HCT116 (cell line): ENCODE measurements around the gene KRT83. TPM values are rescaled to one million over a fixed set of nuclear protein-coding genes. Genes with fewer than 3 reads are reported as not detected.

Source experiments
- ATAC-seq: fragments of 200-7000 bp; cut with Tn5 transposase; 2 replicates; pipeline ENCODE4 v1.9.1; 2020; ENCODE audit warnings: mild to moderate bottlenecking, moderate library complexity
- BruUV-seq: library from RNA; stranded (reverse); fragments of 400-500 nt; replicated peaks from 2 replicates; lab custom pipeline; 2021; lab: Mats Ljungman, UMichigan
- CTCF ChIA-PET: fragments of 300-600 bp; sonication (Branson Sonifier 250); formaldehyde crosslinking; loops from one replicate; lab custom pipeline; 2021; ENCODE audit warnings: antibody characterized with exemption; lab: Charles Lee
- POLR2A ChIA-PET: fragments of 300-600, 350-600 bp; sonication (Branson Sonifier 250); formaldehyde crosslinking; loops from one replicate; lab custom pipeline; 2021; ENCODE audit warnings: antibody characterized with exemption; lab: Charles Lee
- RAD21 ChIA-PET, 2 experiments: fragments of 300-600 bp; sonication (Branson Sonifier 250); formaldehyde crosslinking; loops; one replicate each; lab custom pipeline; 2023; ENCODE audit warnings: low total read pairs in 2 of 2; ENCODE audit not compliant: uncharacterized antibody in 2 of 2, unreplicated experiment in 2 of 2, low non-redundant PET in 1 of 2; lab: Charles Lee
- DNase-seq: peaks from one replicate; pipeline ENCODE4 v3.0.0-alpha.2; 2010; ENCODE audit warnings: low read depth, low spot score
- H2AFZ ChIP-seq: fragments of 200-600 bp; shearing (Covaris generic), sonication (generic); 2 replicates; pipeline ENCODE4 v1.6.1; 2017; ENCODE audit warnings: low read depth, mixed run types, mixed read lengths, antibody characterized with exemption, low read length; ENCODE audit not compliant: poor library complexity, severe bottlenecking
- H3K27ac ChIP-seq: 2 replicates; pipeline ENCODE4 v1.5.1; 2012; ENCODE audit warnings: low read depth, low read length
- H3K27me3 ChIP-seq: fragments of 200-600 bp; sonication (generic); 2 replicates; pipeline ENCODE4 v1.6.1; 2016; ENCODE audit warnings: mixed run types, low read length, mixed read lengths; ENCODE audit not compliant: insufficient read depth
- H3K36me3 ChIP-seq, 2 experiments: fragments of 200-500 bp in 1 of 2; fragments of 200-600 bp in 1 of 2; sonication (Bioruptor generic) in 1 of 2; sonication (generic) in 1 of 2; 2 replicates each; pipeline versions ENCODE4 v1.5.1 to v1.6.1; 2014 to 2016; ENCODE audit warnings: low read length in 2 of 2, inconsistent platforms in 1 of 2, mixed read lengths in 1 of 2, mixed run types in 1 of 2; ENCODE audit not compliant: insufficient read depth in 2 of 2, control insufficient read depth in 1 of 2
- H3K4me1 ChIP-seq, 2 experiments: fragments of 200-600 bp in 1 of 2; sonication (generic) in 1 of 2; 2 replicates each; pipeline versions ENCODE4 v1.5.1 to v1.6.1; 2012 to 2017; ENCODE audit warnings: low read length in 2 of 2, inconsistent platforms in 1 of 2, mild to moderate bottlenecking in 1 of 2, mixed read lengths in 1 of 2, mixed run types in 1 of 2, moderate library complexity in 1 of 2; ENCODE audit not compliant: insufficient read depth in 2 of 2, control insufficient read depth in 1 of 2
- H3K4me2 ChIP-seq: fragments of 200-600 bp; sonication (generic); 2 replicates; pipeline ENCODE4 v1.6.1; 2017; ENCODE audit warnings: mixed run types, low read length, mixed read lengths
- H3K4me3 ChIP-seq, 2 experiments: fragments of 200-600 bp in 1 of 2; sonication (generic) in 1 of 2; replicated peaks in 1 of 2; 2 replicates each; pipeline ENCODE4 v1.5.1; 2011 to 2016; ENCODE audit warnings: low read length in 2 of 2, control low read depth in 1 of 2, low read depth in 1 of 2, mild to moderate bottlenecking in 1 of 2, mixed read lengths in 1 of 2, mixed run types in 1 of 2
- H3K79me2 ChIP-seq: fragments of 200-600 bp; sonication (generic); 2 replicates; pipeline ENCODE4 v1.6.1; 2017; ENCODE audit warnings: mild to moderate bottlenecking, mixed run types, low read length, moderate library complexity, mixed read lengths; ENCODE audit not compliant: insufficient read depth
- H3K9ac ChIP-seq: fragments of 200-600 bp; sonication (generic); 2 replicates; pipeline ENCODE4 v1.6.1; 2016; ENCODE audit warnings: low read length, mixed read lengths
- H3K9me2 ChIP-seq: fragments of 200-600 bp; sonication (generic), shearing (Covaris generic); 2 replicates; pipeline ENCODE4 v1.6.1; 2017; ENCODE audit warnings: mixed run types, mild to moderate bottlenecking, moderate library complexity; ENCODE audit not compliant: insufficient read depth
- H3K9me3 ChIP-seq, 2 experiments: fragments of 200-500 bp in 1 of 2; fragments of 200-600 bp in 1 of 2; sonication (Bioruptor generic) in 1 of 2; sonication (generic) in 1 of 2; 2 replicates each; pipeline ENCODE4 v1.6.1; 2014 to 2017; ENCODE audit warnings: low read length in 2 of 2, mixed read lengths in 2 of 2, inconsistent platforms in 1 of 2, low read depth in 1 of 2, mild to moderate bottlenecking in 1 of 2, mixed run types in 1 of 2, moderate library complexity in 1 of 2; ENCODE audit not compliant: control insufficient read depth in 1 of 2, insufficient read depth in 1 of 2
- H4K20me1 ChIP-seq: fragments of 200-600 bp; sonication (generic), shearing (Covaris generic); 2 replicates; pipeline ENCODE4 v1.6.1; 2017; ENCODE audit warnings: mixed run types, mild to moderate bottlenecking, moderate library complexity; ENCODE audit not compliant: insufficient read depth
- CBX3 ChIP-seq: IDR thresholded peaks from 2 replicates; pipeline ENCODE4 v1.6.1; 2012; ENCODE audit warnings: low read depth
- CEBPB ChIP-seq: IDR thresholded peaks from 2 replicates; pipeline ENCODE4 v1.6.1; 2012; ENCODE audit warnings: low read depth
- EGR1 ChIP-seq: IDR thresholded peaks from 2 replicates; pipeline ENCODE4 v1.6.1; 2012; ENCODE audit warnings: low read depth
- EZH2 ChIP-seq: fragments of 200-600 bp; sonication (generic); IDR thresholded peaks from 2 replicates; pipeline ENCODE4 v1.6.1; 2017; ENCODE audit warnings: antibody characterized with exemption, mixed run types
- EZH2phosphoT487 ChIP-seq: fragments of 200-600 bp; IDR thresholded peaks from 2 replicates; pipeline ENCODE4 v1.6.1; 2018; ENCODE audit warnings: antibody characterized with exemption, borderline replicate concordance
- FOSL1 ChIP-seq: IDR thresholded peaks from 2 replicates; pipeline ENCODE4 v1.6.1; 2012; ENCODE audit warnings: low read depth
- JUND ChIP-seq: IDR thresholded peaks from 2 replicates; pipeline ENCODE4 v1.6.1; 2012
- POLR2A ChIP-seq: IDR thresholded peaks from 2 replicates; pipeline ENCODE4 v1.7.0; 2011; ENCODE audit warnings: borderline replicate concordance; ENCODE audit not compliant: insufficient read depth, insufficient read length; ENCODE audit errors: extremely low read depth
- POLR2AphosphoS5 ChIP-seq: IDR thresholded peaks from 2 replicates; pipeline ENCODE4 v1.6.1; 2011; ENCODE audit warnings: mild to moderate bottlenecking, low read depth, low read length, moderate library complexity
- RAD21 ChIP-seq: IDR thresholded peaks from 2 replicates; pipeline ENCODE4 v1.6.1; 2012; ENCODE audit warnings: low read depth, mild to moderate bottlenecking
- SIN3A ChIP-seq: IDR thresholded peaks from 2 replicates; pipeline ENCODE4 v1.6.1; 2012; ENCODE audit warnings: low read depth
- SP1 ChIP-seq: IDR thresholded peaks from 2 replicates; pipeline ENCODE4 v1.6.1; 2012; ENCODE audit warnings: low read depth
- SRF ChIP-seq: IDR thresholded peaks from 2 replicates; pipeline ENCODE4 v1.6.1; 2012; ENCODE audit warnings: low read depth
- TCF7L2 ChIP-seq: IDR thresholded peaks from 2 replicates; pipeline ENCODE4 v1.7.0; 2011; ENCODE audit warnings: borderline replicate concordance, inconsistent platforms; ENCODE audit not compliant: insufficient read depth, insufficient read length; ENCODE audit errors: extremely low read depth
- YY1 ChIP-seq: IDR thresholded peaks from 2 replicates; pipeline ENCODE4 v1.6.1; 2011; ENCODE audit warnings: low read length, low read depth, moderate library complexity, mild to moderate bottlenecking; ENCODE audit not compliant: insufficient replicate concordance; ENCODE audit errors: extremely low read depth
- ZNF274 ChIP-seq: fragments of 200-500 bp; sonication (Bioruptor generic); IDR thresholded peaks from 2 replicates; pipeline ENCODE4 v1.6.1; 2014; ENCODE audit warnings: mild to moderate bottlenecking, low read depth, low read length, inconsistent platforms
- intact Hi-C: fragments of 100-400 bp; cut with micrococcal nuclease; formaldehyde crosslinking; loops from 2 replicates; pipeline ENCODE4 v1.10.0; 2022
- total RNA-seq: library from RNA; stranded (reverse); gene quantifications from one replicate; pipeline ENCODE4 v1.2.1, GENCODE V29; 2021; ENCODE audit not compliant: unreplicated experiment
- TF ChIP-seq, protein P1 (sequence below): IDR thresholded peaks from 2 replicates; pipeline ENCODE4 v1.6.1; 2012
- TF ChIP-seq, protein P2 (sequence below): IDR thresholded peaks from 2 replicates; pipeline ENCODE4 v1.6.1; 2011; ENCODE audit warnings: mild to moderate bottlenecking, low read length, moderate library complexity; ENCODE audit not compliant: insufficient replicate concordance; ENCODE audit errors: extremely low read depth
- TF ChIP-seq, protein P3 (sequence below), 3 experiments: fragments of 200-600 bp in 1 of 3; sonication (generic) in 1 of 3; IDR thresholded peaks in 2 of 3; conservative IDR thresholded peaks in 1 of 3; 2 replicates each; pipeline ENCODE4 v1.5.1; 2012 to 2017; ENCODE audit warnings: low read depth in 2 of 3, low read length in 2 of 3, antibody characterized with exemption in 1 of 3, borderline replicate concordance in 1 of 3, control low read depth in 1 of 3, mild to moderate bottlenecking in 1 of 3, mixed read lengths in 1 of 3, mixed run types in 1 of 3, moderate library complexity in 1 of 3; ENCODE audit not compliant: insufficient read depth in 1 of 3
- TF ChIP-seq, protein P4 (sequence below): IDR thresholded peaks from 2 replicates; pipeline ENCODE4 v1.6.1; 2012; ENCODE audit warnings: low read depth

KRT83 gene
- total RNA-seq, 1 experiment from 2014 or later: not detected

DNA sequence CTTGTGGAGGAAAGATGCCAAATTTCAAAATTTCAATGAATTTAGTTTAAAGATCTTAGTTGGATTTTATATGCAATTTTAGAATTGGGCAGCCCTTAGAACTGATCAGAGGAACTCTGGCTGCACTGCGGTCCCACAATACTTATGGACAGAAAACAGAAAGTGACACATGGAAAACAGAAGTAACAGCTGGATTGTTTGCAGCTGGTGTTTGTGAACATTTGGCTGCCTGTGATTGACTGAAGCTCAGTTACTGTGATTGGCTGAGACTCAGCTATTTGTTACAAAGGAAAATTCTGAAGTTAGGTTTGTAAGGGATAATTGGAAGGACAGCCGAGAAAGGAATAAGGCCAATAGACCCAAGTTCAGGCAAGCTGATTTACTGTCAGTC lies 56.8 kb downstream of the KRT83 start:
- Histone ChIP-seq H3K27me3 (no peaks in the 10 kb centered on the region), H3K4me1 (peaks cover 17 to 22% of the 10 kb centered on the region in 2 experiments), H4K20me1 (no peaks in the 10 kb centered on the region), H3K4me3 (no peak overlapping the region), H3K79me2 (no peaks in the 10 kb centered on the region), H3K9ac (no peak overlapping the region), H3K9me3 (no peaks in the 10 kb centered on the region), H3K36me3 (no peaks in the 10 kb centered on the region), H3K27ac (no peak overlapping the region), H3K9me2 (no peaks in the 10 kb centered on the region), H2AFZ (no peak overlapping the region), H3K4me2 (no peak overlapping the region)
- TF ChIP-seq POLR2AphosphoS5 (no peak), CEBPB (no peak), SP1 (no peak), YY1 (no peak), SIN3A (no peak), CBX3 (no peak), FOSL1 (no peak), EZH2phosphoT487 (no peak), ZNF274 (no peak), POLR2A (no peak), EZH2 (no peak), RAD21 (no peak), SRF (no peak), TCF7L2 (no peak), EGR1 (no peak), JUND (no peak)
- TF ChIP-seq, protein P1, sequence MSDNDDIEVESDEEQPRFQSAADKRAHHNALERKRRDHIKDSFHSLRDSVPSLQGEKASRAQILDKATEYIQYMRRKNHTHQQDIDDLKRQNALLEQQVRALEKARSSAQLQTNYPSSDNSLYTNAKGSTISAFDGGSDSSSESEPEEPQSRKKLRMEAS: no peak
- TF ChIP-seq, protein P2, sequence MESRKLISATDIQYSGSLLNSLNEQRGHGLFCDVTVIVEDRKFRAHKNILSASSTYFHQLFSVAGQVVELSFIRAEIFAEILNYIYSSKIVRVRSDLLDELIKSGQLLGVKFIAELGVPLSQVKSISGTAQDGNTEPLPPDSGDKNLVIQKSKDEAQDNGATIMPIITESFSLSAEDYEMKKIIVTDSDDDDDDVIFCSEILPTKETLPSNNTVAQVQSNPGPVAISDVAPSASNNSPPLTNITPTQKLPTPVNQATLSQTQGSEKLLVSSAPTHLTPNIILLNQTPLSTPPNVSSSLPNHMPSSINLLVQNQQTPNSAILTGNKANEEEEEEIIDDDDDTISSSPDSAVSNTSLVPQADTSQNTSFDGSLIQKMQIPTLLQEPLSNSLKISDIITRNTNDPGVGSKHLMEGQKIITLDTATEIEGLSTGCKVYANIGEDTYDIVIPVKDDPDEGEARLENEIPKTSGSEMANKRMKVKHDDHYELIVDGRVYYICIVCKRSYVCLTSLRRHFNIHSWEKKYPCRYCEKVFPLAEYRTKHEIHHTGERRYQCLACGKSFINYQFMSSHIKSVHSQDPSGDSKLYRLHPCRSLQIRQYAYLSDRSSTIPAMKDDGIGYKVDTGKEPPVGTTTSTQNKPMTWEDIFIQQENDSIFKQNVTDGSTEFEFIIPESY: no peak
- TF ChIP-seq, protein P3, sequence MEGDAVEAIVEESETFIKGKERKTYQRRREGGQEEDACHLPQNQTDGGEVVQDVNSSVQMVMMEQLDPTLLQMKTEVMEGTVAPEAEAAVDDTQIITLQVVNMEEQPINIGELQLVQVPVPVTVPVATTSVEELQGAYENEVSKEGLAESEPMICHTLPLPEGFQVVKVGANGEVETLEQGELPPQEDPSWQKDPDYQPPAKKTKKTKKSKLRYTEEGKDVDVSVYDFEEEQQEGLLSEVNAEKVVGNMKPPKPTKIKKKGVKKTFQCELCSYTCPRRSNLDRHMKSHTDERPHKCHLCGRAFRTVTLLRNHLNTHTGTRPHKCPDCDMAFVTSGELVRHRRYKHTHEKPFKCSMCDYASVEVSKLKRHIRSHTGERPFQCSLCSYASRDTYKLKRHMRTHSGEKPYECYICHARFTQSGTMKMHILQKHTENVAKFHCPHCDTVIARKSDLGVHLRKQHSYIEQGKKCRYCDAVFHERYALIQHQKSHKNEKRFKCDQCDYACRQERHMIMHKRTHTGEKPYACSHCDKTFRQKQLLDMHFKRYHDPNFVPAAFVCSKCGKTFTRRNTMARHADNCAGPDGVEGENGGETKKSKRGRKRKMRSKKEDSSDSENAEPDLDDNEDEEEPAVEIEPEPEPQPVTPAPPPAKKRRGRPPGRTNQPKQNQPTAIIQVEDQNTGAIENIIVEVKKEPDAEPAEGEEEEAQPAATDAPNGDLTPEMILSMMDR (IDR thresholded peaks at IDR 0.05 in 2 of 3, conservative IDR thresholded peaks at IDR 0.05 in 1 of 3; ENCODE audit: borderline replicate concordance in 1 of 3, insufficient read depth in 1 of 3, low read depth in 2 of 3, low read length in 2 of 3): no peak
- TF ChIP-seq, protein P4, sequence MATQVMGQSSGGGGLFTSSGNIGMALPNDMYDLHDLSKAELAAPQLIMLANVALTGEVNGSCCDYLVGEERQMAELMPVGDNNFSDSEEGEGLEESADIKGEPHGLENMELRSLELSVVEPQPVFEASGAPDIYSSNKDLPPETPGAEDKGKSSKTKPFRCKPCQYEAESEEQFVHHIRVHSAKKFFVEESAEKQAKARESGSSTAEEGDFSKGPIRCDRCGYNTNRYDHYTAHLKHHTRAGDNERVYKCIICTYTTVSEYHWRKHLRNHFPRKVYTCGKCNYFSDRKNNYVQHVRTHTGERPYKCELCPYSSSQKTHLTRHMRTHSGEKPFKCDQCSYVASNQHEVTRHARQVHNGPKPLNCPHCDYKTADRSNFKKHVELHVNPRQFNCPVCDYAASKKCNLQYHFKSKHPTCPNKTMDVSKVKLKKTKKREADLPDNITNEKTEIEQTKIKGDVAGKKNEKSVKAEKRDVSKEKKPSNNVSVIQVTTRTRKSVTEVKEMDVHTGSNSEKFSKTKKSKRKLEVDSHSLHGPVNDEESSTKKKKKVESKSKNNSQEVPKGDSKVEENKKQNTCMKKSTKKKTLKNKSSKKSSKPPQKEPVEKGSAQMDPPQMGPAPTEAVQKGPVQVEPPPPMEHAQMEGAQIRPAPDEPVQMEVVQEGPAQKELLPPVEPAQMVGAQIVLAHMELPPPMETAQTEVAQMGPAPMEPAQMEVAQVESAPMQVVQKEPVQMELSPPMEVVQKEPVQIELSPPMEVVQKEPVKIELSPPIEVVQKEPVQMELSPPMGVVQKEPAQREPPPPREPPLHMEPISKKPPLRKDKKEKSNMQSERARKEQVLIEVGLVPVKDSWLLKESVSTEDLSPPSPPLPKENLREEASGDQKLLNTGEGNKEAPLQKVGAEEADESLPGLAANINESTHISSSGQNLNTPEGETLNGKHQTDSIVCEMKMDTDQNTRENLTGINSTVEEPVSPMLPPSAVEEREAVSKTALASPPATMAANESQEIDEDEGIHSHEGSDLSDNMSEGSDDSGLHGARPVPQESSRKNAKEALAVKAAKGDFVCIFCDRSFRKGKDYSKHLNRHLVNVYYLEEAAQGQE: no peak
- DNase-seq (no peak), ATAC-seq (no peak)
- BruUV-seq: no TSS peak
- intact Hi-C loops: no loop called here
- ChIA-PET POLR2A (interaction anchor here (1.1 to 1.2 kb wide), 2 partner anchors 11 to 13 kb away, joined by 3 read pairs; no protein-coding TSS in a partner anchor), RAD21 (no interaction called here), CTCF (interaction anchor here (1.4 kb wide), 1 partner anchor 15 kb away, joined by 6 read pairs; no protein-coding TSS in a partner anchor)
